IPS-NIHi7 (cell line): ENCODE measurements around the gene CNOT10.

Experiments used
- DNase-seq: peaks from one replicate; pipeline ENCODE4 v3.0.0; 2012; ENCODE audit warnings: mixed read lengths; ENCODE audit errors: extremely low spot score

The CNOT10 gene

GRCh38 chr3:32817558-32818228 is 132.7 kb downstream of the CNOT10 start, which contains the start of gene TRIM71:
TRIM71 (plus strand) TSS chr3:32817997; CDS start chr3:32818081, 84 bp downstream.
- no peak for DNase-seq

GRCh38 chr3:32818229-32818969 is 133.4 kb downstream of the CNOT10 start:
- DNase-seq, result no peak

- DNase-seq, result no peak
These were observed 134.1 kb downstream of the CNOT10 start for GRCh38 chr3:32818970-32819511.

- no peak for DNase-seq
These were observed 134.8 kb downstream of the CNOT10 start for GRCh38 chr3:32819551-32820348.

GRCh38 chr3:32820430-32820829 is 135.4 kb downstream of the CNOT10 start:
- no peak for DNase-seq

GRCh38 chr3:32820971-32821685 is 136.1 kb downstream of the CNOT10 start:
- DNase-seq, result no peak

GRCh38 chr3:32821686-32822296 is 136.8 kb downstream of the CNOT10 start:
- peak; percentile 29 for DNase-seq

GRCh38 chr3:32822609-32823498 is 137.9 kb downstream of the CNOT10 start:
- no peak for DNase-seq
